Astrocyte of the spinal cord (primary cell): Measurements from ENCODE around the gene BCL6B.

Experiments
- DNase-seq: peaks from one replicate; pipeline ENCODE4 v3.0.0; 2011; ENCODE audit warnings: low read depth, low spot score
- H3K4me3 ChIP-seq: 2 replicates; pipeline ENCODE4 v1.5.1; 2011; ENCODE audit warnings: low read depth, mild to moderate bottlenecking, low read length, moderate library complexity
- in situ Hi-C: cut with HindIII; loops from 2 replicates; pipeline ENCODE4 v1.10.0; 2017; ENCODE audit warnings: low sequenced_read_pairs
- TF ChIP-seq, protein P1 (sequence below): IDR thresholded peaks from 2 replicates; pipeline ENCODE4 v1.5.1; 2012; ENCODE audit warnings: low read depth, mild to moderate bottlenecking, low read length, inconsistent platforms

Gene BCL6B

DNA sequence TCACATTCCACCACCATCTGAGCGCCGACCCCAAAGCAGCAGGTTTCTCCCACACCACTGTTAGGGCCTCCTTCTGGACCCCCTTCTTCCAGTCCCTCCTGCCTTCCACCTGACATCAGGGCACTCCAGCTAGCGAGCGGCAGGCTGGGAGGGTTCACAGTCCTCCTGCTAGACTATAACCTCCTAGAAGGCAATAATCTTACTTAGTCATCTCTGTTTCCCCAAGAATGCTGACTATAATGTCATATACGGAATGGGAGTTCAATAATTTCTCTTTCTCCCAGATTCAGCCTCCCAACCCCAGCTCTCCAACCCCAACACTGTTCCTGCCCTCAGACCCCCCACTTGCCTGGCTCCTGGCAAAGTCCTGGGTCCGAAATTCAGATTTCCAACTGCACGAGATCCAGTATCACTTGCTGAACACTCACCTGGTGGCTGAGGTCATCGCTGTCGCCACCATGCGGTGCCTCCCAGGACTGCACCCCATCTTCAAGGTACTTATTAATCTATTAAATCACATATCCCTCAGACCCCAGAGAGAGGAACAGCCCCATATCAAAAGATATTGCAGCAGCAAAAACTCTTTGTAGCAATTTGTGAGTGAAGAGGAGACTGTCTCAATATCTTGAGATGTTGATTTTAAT lies 21.4 kb upstream of the BCL6B start:
- peak; percentile 31 for DNase-seq
- TF ChIP-seq, protein P1, sequence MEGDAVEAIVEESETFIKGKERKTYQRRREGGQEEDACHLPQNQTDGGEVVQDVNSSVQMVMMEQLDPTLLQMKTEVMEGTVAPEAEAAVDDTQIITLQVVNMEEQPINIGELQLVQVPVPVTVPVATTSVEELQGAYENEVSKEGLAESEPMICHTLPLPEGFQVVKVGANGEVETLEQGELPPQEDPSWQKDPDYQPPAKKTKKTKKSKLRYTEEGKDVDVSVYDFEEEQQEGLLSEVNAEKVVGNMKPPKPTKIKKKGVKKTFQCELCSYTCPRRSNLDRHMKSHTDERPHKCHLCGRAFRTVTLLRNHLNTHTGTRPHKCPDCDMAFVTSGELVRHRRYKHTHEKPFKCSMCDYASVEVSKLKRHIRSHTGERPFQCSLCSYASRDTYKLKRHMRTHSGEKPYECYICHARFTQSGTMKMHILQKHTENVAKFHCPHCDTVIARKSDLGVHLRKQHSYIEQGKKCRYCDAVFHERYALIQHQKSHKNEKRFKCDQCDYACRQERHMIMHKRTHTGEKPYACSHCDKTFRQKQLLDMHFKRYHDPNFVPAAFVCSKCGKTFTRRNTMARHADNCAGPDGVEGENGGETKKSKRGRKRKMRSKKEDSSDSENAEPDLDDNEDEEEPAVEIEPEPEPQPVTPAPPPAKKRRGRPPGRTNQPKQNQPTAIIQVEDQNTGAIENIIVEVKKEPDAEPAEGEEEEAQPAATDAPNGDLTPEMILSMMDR: peak; percentile 72
- in situ Hi-C loops: no loop called here
- no peak overlapping the region for H3K4me3 ChIP-seq

DNA sequence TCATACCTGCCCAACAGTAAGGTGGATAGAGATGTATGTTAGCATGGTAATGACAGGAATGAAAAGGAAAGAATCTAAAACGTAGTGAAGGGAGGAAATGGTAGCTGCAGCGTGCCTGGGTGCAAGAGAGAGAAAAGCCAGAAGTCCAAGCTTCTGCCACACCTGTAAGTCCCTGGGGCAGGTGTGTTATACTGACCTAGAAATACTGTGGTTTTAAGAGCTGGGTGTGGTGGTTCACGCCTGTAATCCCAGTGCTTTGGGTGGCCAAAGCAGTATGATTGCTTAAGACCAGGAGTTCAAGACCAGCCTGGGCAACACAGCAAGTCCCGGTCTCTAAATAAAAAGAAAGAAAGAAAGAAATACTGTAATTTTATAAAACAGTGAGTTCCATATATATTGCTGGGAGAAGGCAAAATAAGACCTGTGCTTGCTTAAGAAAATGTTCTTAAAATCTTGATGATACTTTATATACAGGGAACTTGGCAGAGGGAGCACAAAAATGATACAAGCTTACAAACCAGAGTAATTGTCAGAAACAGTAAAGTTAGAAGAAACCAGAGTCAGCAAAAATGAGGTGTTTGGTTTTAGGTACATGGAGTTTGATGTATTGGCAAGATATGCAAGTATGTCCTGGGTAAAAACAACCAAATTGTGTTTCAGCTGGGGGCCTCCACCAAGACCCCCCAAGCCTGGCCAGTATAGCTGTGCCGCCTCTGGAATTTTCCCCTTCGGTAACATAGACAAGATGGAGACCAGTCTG lies 20.4 kb upstream of the BCL6B start:
- DNase-seq: no peak
- in situ Hi-C loops: no loop called here
- TF ChIP-seq, protein P1: no peak
- H3K4me3 ChIP-seq: no peak overlapping the region

DNA sequence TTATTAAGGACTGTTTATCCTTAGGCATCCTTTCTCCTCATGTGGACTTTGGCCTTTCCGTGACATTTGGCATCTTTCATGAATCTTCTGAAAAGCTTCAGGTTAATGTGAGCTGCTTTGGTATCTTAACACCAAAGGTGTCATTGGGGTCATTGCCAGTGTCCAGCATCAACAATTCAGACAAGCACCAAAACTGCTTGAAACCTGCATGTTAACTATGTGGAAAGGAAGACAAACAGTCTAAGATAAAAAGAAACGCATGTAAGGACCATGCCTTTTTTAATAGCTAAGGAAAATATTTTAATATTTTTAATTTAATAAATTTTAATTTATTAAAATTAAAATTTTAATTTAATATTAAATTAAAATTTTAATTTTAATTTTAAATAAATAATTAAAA lies 19.1 kb upstream of the BCL6B start:
- TF ChIP-seq, protein P1: no peak
- in situ Hi-C loops: no loop called here
- H3K4me3 ChIP-seq: no peak overlapping the region
- DNase-seq: no peak

DNA sequence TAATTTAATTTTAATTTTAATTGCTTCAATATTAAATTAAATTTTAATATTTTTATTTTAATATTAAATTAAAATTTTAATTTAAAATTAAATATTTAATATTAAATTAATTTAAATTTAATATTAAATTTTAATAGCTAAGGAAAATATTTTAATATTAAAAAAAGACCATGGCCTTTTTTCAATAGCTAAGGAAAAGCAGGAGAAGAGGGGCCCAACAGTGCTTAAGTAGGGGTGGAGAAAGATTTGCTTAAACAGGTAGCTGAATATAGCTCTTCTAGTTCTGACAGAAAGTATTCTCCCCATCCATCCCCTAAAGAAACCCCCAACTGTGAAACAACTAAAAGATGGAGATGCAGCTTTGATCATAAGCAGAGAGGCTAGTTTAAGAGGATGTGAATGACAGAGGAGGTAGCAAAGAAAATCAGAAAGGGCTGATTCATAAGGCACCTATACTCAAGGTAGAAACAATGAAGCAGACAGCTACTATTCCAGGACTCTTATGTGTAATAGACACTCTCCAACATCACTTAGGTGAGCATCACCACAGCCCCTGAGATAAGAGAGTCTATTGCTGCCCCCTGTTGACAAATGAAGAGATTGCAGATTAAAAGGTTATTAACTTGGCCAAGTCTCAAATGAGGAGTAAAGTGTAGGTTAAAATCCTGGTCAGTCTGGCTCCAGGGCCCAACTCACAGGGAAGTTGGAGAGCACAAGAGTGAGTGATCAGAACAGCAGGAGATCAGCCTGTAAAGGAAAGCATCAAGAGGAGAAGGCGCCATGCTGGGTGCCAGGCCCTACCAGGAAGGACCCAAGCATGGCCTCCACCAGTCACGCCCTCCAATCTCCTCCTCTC lies 18.2 kb upstream of the BCL6B start:
- TF ChIP-seq, protein P1: peak; percentile 62
- H3K4me3 ChIP-seq: no peak overlapping the region
- DNase-seq: peak; percentile 53
- in situ Hi-C loops: no loop called here

DNA sequence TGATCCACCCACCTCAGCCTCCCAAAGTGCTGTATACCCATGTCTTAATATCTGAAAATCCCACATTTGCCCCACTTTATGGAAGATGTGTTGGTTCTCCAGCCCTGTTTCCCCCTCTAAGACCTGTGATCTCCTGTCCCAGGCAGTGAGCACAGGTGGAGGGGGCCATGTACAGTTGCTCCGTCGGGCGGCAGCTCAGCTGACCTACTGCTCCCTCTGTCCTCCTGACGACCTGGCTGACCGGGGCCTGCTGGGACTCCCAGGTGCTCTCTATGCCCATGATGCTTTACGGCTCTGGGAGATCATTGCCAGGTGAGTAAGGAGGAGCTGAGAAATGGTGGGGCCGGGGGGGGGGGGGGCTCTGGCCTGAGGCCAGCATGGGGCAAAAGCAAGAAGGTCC lies 17.1 kb upstream of the BCL6B start:
- H3K4me3 ChIP-seq: no peak overlapping the region
- in situ Hi-C loops: no loop called here
- no peak for DNase-seq
- TF ChIP-seq, protein P1: no peak

DNA sequence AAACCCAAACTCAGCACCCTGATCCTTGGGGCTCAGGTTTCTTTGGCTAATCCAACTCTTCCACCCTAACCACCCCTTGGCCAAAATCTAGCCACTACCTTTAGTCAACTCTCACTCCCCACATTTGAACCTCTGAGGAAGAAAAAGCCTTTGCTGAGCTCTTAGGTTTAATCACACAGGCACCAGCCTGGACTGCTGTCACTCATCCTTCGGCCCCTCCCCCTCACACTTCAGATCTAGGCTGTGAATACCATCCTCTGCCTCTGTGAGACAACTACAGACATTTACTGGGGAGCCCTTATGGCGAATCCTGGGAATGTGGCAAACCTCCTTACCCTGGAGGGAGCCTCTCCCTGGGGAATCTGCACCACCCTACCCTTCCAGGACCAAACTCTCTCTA lies 15.7 kb upstream of the BCL6B start:
- no peak for DNase-seq
- in situ Hi-C loops: no loop called here
- TF ChIP-seq, protein P1: no peak
- H3K4me3 ChIP-seq: no peak overlapping the region
